ENCODE measurements around the gene PTBP3.

The PTBP3 gene

GRCh38 chr9:112323378-112323854 lies 10.0 kb downstream of the PTBP3 start:
- no peaks in the 10 kb centered on the region; the same call in 1 of the 2 replicates for H3K36me3 ChIP-seq (ENCODE audit: control insufficient read depth, insufficient read depth, low read length)
- DNase-seq (ENCODE audit: extremely low read depth, insufficient read length) = no peak
- no peaks in the 10 kb centered on the region for H3K27me3 ChIP-seq (replicated peaks; ENCODE audit: control insufficient read depth, insufficient read depth, low read length)
- TF ChIP-seq CTCF (IDR thresholded peaks at IDR 0.05; ENCODE audit: insufficient read depth, low read length, poor library complexity, severe bottlenecking) = no peak
- no peak overlapping the region for H3K4me3 ChIP-seq (replicated peaks; ENCODE audit: low read depth, low read length)

GRCh38 chr9:112322701-112323377 lies 10.6 kb downstream of the PTBP3 start:
- Histone ChIP-seq H3K36me3 (ENCODE audit: control insufficient read depth, insufficient read depth, low read length) (no peaks in the 10 kb centered on the region; the same call in 1 of the 2 replicates), H3K4me3 (replicated peaks; ENCODE audit: low read depth, low read length) (no peak overlapping the region), H3K27me3 (replicated peaks; ENCODE audit: control insufficient read depth, insufficient read depth, low read length) (no peaks in the 10 kb centered on the region)
- TF ChIP-seq CTCF (IDR thresholded peaks at IDR 0.05; ENCODE audit: insufficient read depth, low read length, poor library complexity, severe bottlenecking) = no peak
- no peak for DNase-seq (ENCODE audit: extremely low read depth, insufficient read length)

- H3K36me3 ChIP-seq (ENCODE audit: control insufficient read depth, insufficient read depth, low read length) = no peaks in the 10 kb centered on the region; the same call in 1 of the 2 replicates
- no peak overlapping the region for H3K4me3 ChIP-seq (replicated peaks; ENCODE audit: low read depth, low read length)
- no peak for TF ChIP-seq CTCF (IDR thresholded peaks at IDR 0.05; ENCODE audit: insufficient read depth, low read length, poor library complexity, severe bottlenecking)
- H3K27me3 ChIP-seq (replicated peaks; ENCODE audit: control insufficient read depth, insufficient read depth, low read length) = no peaks in the 10 kb centered on the region
- DNase-seq (ENCODE audit: extremely low read depth, insufficient read length) = no peak
Measured at GRCh38 chr9:112316258-112316943, 17.0 kb downstream of the PTBP3 start.

GRCh38 chr9:112315331-112316257 lies 17.8 kb downstream of the PTBP3 start:
- Histone ChIP-seq H3K4me3 (replicated peaks; ENCODE audit: low read depth, low read length) (no peak overlapping the region), H3K27me3 (replicated peaks; ENCODE audit: control insufficient read depth, insufficient read depth, low read length) (no peaks in the 10 kb centered on the region), H3K36me3 (ENCODE audit: control insufficient read depth, insufficient read depth, low read length) (no peaks in the 10 kb centered on the region; the same call in 1 of the 2 replicates)
- DNase-seq (ENCODE audit: extremely low read depth, insufficient read length) = no peak
- TF ChIP-seq CTCF (IDR thresholded peaks at IDR 0.05; ENCODE audit: insufficient read depth, low read length, poor library complexity, severe bottlenecking) = no peak

- Histone ChIP-seq H3K4me3 (replicated peaks; ENCODE audit: low read depth, low read length) (no peak overlapping the region), H3K27me3 (replicated peaks; ENCODE audit: control insufficient read depth, insufficient read depth, low read length) (no peaks in the 10 kb centered on the region), H3K36me3 (ENCODE audit: control insufficient read depth, insufficient read depth, low read length) (no peaks in the 10 kb centered on the region; the same call in 1 of the 2 replicates)
- no peak for TF ChIP-seq CTCF (IDR thresholded peaks at IDR 0.05; ENCODE audit: insufficient read depth, low read length, poor library complexity, severe bottlenecking)
- DNase-seq (ENCODE audit: extremely low read depth, insufficient read length) = no peak
Measured at GRCh38 chr9:112312139-112312538, 21.3 kb downstream of the PTBP3 start.

Data from GM06990 (cell line).